Cardiac fibroblast (primary cell): Measurements from ENCODE around the gene CBX5.
"Not testable (repeated sequence)": the region's sequence is repeated elsewhere in the genome, so short reads cannot be mapped to it uniquely, and the experiment has no call there.

Source experiments
- DNase-seq, 2 donors: peaks; one replicate each; pipeline versions ENCODE4 v3.0.0 to v3.0.0-alpha.2; 2010; ENCODE audit warnings: low read depth in 2 of 2
- H3K4me3 ChIP-seq, 2 donors: replicated peaks in 1 of 2; 1 replicate in 1 of 2; 2 replicates in 1 of 2; pipeline ENCODE4 v1.5.1; 2011; ENCODE audit warnings: low read depth in 2 of 2, low read length in 2 of 2, mild to moderate bottlenecking in 2 of 2, moderate library complexity in 1 of 2
- TF ChIP-seq, protein P1 (sequence below): IDR thresholded peaks from one replicate; pipeline ENCODE4 v1.5.1; 2011; ENCODE audit warnings: low read depth, mild to moderate bottlenecking, low read length, inconsistent platforms

Gene CBX5

DNA sequence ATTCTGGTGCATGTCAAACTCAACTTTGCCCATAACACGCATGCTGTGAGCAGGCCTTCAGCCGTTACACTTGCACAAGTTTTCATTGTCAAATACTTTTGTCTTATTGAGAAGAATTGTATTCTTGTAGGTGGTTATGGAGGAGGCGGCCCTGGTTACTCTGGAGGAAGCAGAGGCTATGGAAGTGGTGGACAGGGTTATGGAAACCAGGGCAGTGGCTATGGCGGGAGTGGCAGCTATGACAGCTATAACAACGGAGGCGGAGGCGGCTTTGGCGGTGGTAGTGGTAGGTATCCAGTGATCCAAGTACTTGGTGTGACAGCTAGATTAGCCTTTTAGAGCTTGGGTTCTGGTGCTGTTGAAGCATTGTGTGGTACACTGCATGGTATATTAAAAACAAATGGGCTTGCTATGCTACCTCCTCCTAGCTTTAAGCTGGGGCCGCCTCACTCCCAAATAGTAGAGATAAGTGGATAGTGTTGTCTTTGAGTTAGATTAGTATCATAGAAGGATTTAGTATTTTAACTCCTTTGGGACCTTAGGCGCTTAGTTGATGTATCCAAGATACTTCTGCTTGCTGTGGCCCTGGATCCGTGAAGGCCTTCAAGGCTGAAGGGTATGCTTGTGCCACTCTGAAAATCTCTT is 3.1 kb upstream of the CBX5 start:
- peak overlapping the region; percentile 30 to 82 for H3K4me3 ChIP-seq
- TF ChIP-seq, protein P1, sequence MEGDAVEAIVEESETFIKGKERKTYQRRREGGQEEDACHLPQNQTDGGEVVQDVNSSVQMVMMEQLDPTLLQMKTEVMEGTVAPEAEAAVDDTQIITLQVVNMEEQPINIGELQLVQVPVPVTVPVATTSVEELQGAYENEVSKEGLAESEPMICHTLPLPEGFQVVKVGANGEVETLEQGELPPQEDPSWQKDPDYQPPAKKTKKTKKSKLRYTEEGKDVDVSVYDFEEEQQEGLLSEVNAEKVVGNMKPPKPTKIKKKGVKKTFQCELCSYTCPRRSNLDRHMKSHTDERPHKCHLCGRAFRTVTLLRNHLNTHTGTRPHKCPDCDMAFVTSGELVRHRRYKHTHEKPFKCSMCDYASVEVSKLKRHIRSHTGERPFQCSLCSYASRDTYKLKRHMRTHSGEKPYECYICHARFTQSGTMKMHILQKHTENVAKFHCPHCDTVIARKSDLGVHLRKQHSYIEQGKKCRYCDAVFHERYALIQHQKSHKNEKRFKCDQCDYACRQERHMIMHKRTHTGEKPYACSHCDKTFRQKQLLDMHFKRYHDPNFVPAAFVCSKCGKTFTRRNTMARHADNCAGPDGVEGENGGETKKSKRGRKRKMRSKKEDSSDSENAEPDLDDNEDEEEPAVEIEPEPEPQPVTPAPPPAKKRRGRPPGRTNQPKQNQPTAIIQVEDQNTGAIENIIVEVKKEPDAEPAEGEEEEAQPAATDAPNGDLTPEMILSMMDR = no peak
- no peak for DNase-seq

DNA sequence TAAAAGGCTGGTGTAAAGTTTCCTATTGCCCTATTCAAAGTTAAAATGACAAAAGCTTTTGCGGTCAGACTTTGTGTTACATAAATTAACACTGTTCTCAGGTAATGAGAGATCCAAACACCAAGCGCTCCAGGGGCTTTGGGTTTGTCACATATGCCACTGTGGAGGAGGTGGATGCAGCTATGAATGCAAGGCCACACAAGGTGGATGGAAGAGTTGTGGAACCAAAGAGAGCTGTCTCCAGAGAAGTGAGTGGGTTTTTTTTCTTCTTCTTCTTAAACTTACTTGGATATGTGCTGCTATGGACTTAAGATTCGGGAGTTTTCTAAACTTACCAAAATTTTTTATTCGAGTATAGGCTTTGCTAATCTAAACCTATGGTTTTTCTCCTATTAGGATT is 1.8 kb upstream of the CBX5 start:
- peak overlapping the region; percentile 82 to 87 for H3K4me3 ChIP-seq
- DNase-seq = not testable (repeated sequence)

DNA sequence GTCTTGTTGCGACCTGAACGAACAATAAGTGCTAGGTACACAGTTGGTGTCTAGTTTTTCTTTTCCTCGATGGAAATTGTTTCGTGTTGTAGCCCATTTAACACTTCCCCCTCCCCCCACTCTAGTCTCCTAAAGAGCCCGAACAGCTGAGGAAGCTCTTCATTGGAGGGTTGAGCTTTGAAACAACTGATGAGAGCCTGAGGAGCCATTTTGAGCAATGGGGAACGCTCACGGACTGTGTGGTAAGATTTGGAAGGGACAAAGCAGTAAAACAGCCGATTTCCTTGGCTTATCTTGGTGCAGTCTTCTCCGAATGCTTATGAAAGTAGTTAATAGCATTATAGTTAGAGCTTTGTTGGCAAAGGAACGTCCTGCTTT is 1.3 kb upstream of the CBX5 start:
- H3K4me3 ChIP-seq = peak overlapping the region; percentile 82 to 87
- not testable (repeated sequence) for DNase-seq

DNA sequence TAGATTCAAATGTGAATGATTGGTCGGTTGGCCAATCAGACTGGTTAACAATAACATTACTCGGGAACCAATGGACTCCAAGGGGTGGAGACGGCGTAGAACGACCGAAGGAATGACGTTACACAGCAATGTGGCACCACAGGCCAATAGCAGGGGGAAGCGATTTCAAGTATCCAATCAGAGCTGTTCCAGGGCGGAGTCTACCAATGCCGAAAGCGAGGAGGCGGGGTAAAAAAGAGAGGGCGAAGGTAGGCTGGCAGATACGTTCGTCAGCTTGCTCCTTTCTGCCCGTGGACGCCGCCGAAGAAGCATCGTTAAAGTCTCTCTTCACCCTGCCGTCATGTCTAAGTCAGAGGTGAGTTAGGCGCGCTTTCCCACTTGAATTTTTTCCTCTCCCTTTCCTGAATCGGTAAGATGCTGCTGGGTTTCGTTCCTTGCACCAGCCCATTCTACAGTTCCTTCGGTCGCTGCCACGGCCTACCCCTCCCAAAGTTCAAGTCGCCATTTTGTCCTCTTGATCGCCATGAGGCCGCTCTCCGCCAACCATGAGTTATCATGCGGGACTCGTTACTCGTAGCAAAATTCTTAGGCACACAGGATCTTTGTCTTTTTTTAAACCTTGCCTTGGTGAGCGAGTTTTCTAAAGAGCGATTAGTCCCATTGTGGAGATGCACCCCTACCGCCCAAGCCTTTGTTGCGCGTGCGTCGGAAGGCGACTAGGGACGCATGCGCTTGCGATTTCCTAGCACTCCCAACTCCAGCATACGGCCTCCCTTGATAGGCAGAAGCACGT is 742 bp upstream of the CBX5 start, which contains the start of gene HNRNPA1:
HNRNPA1 (plus strand) TSS at position 259 of the 793 bp plus-strand sequence; CDS start at position 341, 82 bp downstream.
- TF ChIP-seq, protein P1 = no peak
- DNase-seq = peak; percentile 100
- peak within 1 kb of the TSS; percentile 82 to 87 for H3K4me3 ChIP-seq

DNA sequence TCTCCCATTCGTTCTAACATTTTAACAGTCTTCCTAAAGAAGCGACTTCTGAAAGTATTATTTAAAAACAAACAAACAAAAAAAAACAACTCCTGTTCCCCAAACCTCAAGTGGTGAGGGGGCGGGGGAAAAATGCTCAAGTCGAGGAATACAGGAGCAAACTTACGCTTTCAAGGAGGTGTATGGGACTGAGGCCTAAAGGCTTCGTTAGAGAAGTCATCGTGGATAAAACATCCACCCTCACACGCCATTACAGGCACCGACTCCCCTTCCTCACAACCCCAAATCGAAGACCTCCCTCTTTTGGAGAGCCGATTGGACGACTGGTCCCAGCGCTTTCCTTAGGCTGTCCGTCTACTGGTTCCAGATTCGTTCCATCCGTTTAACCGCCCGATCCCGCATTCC is 693 bp downstream of the CBX5 start:
- DNase-seq = no peak
- H3K4me3 ChIP-seq = peak overlapping the region; percentile 64 to 75
- TF ChIP-seq, protein P1 = no peak

DNA sequence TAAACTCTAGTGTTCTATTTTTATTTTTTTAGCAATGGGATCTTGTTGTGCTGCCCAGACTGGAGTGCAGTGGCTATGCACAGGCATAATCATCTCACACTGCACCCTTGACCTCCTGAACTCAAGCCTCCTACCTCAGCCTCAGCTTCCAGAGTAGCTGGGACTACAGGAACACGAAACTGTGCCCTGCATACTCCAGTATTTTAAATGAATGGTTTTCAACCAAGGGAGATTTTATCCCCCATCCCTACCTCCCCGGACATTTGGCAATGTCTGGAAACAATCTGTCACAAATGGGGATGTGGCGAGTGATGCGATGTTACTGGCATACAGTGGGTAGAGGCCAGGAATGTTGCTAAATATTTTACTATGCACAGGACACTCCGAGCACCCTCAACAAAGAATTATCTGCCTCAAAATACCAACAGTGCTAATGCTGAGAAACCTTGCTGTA is 2.1 kb downstream of the CBX5 start:
- peak overlapping the region; percentile 64 to 75 for H3K4me3 ChIP-seq
- DNase-seq = peak; percentile 62 to 65
- TF ChIP-seq, protein P1 = no peak

DNA sequence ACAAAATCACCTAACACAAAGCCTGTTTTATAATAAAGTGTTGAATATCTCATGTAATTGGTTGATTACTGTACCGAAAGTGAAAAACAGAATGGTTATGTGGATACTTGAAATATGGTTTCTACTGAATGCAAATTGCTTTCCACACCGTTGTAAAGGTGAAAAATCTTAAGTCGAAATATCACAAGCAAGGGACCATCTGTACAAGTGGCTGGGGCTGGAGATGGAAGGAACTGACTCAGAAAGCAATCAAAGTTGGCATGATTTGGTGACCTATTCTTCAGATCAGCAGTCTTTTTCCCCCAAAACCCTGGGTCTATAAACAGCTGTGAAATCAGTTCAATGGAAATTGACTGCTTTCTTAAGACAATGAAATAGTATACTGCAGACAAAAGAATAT is 3.6 kb downstream of the CBX5 start:
- no peak overlapping the region for H3K4me3 ChIP-seq
- TF ChIP-seq, protein P1 = no peak
- no peak for DNase-seq

DNA sequence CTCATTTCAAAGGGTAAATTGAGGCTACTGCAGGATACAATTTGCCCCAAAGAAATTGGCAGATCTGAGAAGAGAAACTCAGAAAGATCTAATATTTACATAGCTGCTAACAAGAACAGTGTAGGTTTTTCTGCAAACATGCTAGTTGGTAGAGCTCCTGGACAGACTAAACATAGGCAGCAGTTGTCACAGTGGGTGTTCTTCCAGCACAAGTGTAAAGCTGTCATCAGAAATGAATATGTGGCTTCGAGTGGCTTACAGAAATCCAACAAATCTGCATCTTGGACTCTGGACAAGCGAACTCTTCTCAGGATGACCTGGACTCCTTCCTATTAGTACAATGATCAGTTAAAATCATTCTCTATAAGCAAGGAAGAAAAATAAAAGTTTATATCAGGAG is 5.9 kb downstream of the CBX5 start:
- DNase-seq = no peak
- TF ChIP-seq, protein P1 = no peak

More for the DNA sequence above, 5.9 kb downstream of the CBX5 start:
- H3K4me3 ChIP-seq = no peak overlapping the region
